ENCODE measurements around the gene POLR2E. TPM values are rescaled to one million over a fixed set of nuclear protein-coding genes. Genes with fewer than 3 reads are reported as not detected.

The POLR2E gene
- total and polyA plus RNA-seq, 9 of the 15 experiments (the other 6 are each of a cell fraction or from before 2014, with no cell fraction given): 3.4 to 413 (median 244) TPM

DNA sequence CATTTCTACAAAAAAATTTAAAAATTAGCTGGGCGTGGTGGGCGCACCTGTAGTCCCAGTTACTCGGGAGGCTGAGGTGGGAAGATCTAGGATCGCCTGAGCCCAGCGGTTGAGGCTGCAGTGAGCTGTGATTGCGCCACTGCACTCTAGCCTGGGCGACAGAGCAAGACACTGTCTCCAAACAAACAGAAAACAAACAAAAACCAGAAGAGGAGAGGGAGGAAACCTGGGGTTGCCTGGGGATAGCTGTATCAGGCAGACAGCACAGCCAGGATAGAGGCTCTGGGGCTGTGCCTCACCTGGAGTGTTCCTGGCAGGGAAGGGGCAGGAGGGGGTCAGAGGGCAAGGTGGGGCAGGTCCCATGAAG lies 2.6 kb upstream of the POLR2E start:
- DNase-seq (ENCODE audit: extremely low read depth in 1 of 4, low spot score in 3 of 4): no peak
- peak; percentile 78 for TF ChIP-seq CEBPB (tag; IDR thresholded peaks at IDR 0.05)
- TF ChIP-seq KDM1A (IDR thresholded peaks at IDR 0.05): 0 out of 4 replicates have a peak, but pooled peaks of 1 of the 2 experiments have one; percentile 42
- no peak for TF ChIP-seq MIER1 (IDR thresholded peaks at IDR 0.05; ENCODE audit: low read depth)
- TF ChIP-seq, protein P1, sequence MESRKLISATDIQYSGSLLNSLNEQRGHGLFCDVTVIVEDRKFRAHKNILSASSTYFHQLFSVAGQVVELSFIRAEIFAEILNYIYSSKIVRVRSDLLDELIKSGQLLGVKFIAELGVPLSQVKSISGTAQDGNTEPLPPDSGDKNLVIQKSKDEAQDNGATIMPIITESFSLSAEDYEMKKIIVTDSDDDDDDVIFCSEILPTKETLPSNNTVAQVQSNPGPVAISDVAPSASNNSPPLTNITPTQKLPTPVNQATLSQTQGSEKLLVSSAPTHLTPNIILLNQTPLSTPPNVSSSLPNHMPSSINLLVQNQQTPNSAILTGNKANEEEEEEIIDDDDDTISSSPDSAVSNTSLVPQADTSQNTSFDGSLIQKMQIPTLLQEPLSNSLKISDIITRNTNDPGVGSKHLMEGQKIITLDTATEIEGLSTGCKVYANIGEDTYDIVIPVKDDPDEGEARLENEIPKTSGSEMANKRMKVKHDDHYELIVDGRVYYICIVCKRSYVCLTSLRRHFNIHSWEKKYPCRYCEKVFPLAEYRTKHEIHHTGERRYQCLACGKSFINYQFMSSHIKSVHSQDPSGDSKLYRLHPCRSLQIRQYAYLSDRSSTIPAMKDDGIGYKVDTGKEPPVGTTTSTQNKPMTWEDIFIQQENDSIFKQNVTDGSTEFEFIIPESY (CRISPR knock-in tag; IDR thresholded peaks at IDR 0.05): peak; percentile 44; the same call in 1 of the 2 replicates
- TF ChIP-seq, protein P2, sequence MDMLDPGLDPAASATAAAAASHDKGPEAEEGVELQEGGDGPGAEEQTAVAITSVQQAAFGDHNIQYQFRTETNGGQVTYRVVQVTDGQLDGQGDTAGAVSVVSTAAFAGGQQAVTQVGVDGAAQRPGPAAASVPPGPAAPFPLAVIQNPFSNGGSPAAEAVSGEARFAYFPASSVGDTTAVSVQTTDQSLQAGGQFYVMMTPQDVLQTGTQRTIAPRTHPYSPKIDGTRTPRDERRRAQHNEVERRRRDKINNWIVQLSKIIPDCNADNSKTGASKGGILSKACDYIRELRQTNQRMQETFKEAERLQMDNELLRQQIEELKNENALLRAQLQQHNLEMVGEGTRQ (CRISPR knock-in tag; IDR thresholded peaks at IDR 0.05): no peak
- TF ChIP-seq ZNF584 (CRISPR knock-in tag; IDR thresholded peaks at IDR 0.05; ENCODE audit: low read depth): no peak
- no peak for TF ChIP-seq CEBPG (CRISPR knock-in tag; IDR thresholded peaks at IDR 0.05)
- peak in 1 of 2 experiments; percentile 8; a peak in 1 of 4 replicates for TF ChIP-seq CEBPG (tag; conservative IDR thresholded peaks at IDR 0.05 in 1 of 2, IDR thresholded peaks at IDR 0.05 in 1 of 2)
- no peak for TF ChIP-seq ARNT (IDR thresholded peaks at IDR 0.05)
- ChIA-PET CTCF (ENCODE audit: low intra/inter-chr PET ratio) (no interaction called here), POLR2A (interaction anchor here (0.5 to 1.2 kb wide), 4 partner anchors 10 to 264 kb away, joined by 3 to 4 read pairs (median 3); no protein-coding TSS in a partner anchor)
- Histone ChIP-seq H3K9me3 (replicated peaks; ENCODE audit: control insufficient read depth, insufficient read depth, low read depth, low read length) (peaks cover 7% of the 10 kb centered on the region), H3K4me2 (ENCODE audit: insufficient read depth, low read length) (no peak overlapping the region), H3K27me3 (ENCODE audit: control insufficient read depth in 2 of 2, insufficient read depth in 2 of 2, low read length in 2 of 2) (no peaks in the 10 kb centered on the region), H3K79me2 (ENCODE audit: control insufficient read depth, insufficient read depth, low read length) (peaks cover 31% of the 10 kb centered on the region), H3K27ac (ENCODE audit: extremely low read depth, low read depth, low read length) (peak overlapping the region; percentile 80; the same call in 2 of the 3 replicates), H3K9ac (ENCODE audit: insufficient read depth in 1 of 2, low read depth in 2 of 2, low read length in 2 of 2) (peak overlapping the region; percentile 39 to 75; a peak in 3 of 4 replicates), H3K4me1 (replicated peaks in 1 of 2; ENCODE audit: control insufficient read depth in 2 of 2, insufficient read depth in 2 of 2, low read length in 2 of 2) (peaks cover 38 to 59% of the 10 kb centered on the region in 2 experiments), H2AFZ (ENCODE audit: low read depth, low read length) (0 out of 2 replicates have a peak overlapping the region, but pooled peaks have one; percentile 80), H4K20me1 (replicated peaks; ENCODE audit: control insufficient read depth, insufficient read depth, low read length) (peaks cover 11% of the 10 kb centered on the region; the same call in 1 of the 2 replicates), H3K9me1 (ENCODE audit: control insufficient read depth, insufficient read depth, low read length) (no peaks in the 10 kb centered on the region), H3K4me3 (no peak overlapping the region), H3K36me3 (ENCODE audit: control insufficient read depth, insufficient read depth, low read length) (peaks cover 13% of the 10 kb centered on the region; the same call in 2 of the 3 replicates)
- no peak for ATAC-seq
- BruUV-seq (replicated peaks): no TSS peak
- 78% methylated on average over 7 of the region's 7 CpGs for WGBS (ENCODE audit: insufficient coverage, low coverage, missing lambda C conversion rate)
- in situ Hi-C loops (cut with MboI): no loop called here
- intact Hi-C loops (cut with micrococcal nuclease): no loop called here
- no peak for FAIRE-seq

Measured in K562 (cell line).